Glutamatergic neuron (in vitro differentiated cells): ENCODE data around the gene ROBO1. TPM values are rescaled to one million over a fixed set of nuclear protein-coding genes. Genes with fewer than 3 reads are reported as not detected.

ENCODE experiments used
- DNase-seq: peaks from one replicate; pipeline ENCODE4 v3.0.0; 2022
- H3K27ac Mint-ChIP-seq: one replicate; pipeline ENCODE4 v1.8.0; 2020; ENCODE audit warnings: mild to moderate bottlenecking, mixed read lengths, inconsistent platforms; ENCODE audit not compliant: unreplicated experiment
- H3K27me3 Mint-ChIP-seq: one replicate; pipeline ENCODE4 v1.8.0; 2020; ENCODE audit warnings: mild to moderate bottlenecking, moderate library complexity, mixed read lengths, inconsistent platforms; ENCODE audit not compliant: unreplicated experiment
- H3K36me3 Mint-ChIP-seq: one replicate; pipeline ENCODE4 v1.8.0; 2020; ENCODE audit warnings: mild to moderate bottlenecking, mixed read lengths, inconsistent platforms; ENCODE audit not compliant: unreplicated experiment
- H3K4me1 Mint-ChIP-seq: one replicate; pipeline ENCODE4 v1.8.0; 2020; ENCODE audit warnings: mild to moderate bottlenecking, low read depth, mixed read lengths, inconsistent platforms; ENCODE audit not compliant: unreplicated experiment
- H3K4me3 Mint-ChIP-seq: one replicate; pipeline ENCODE4 v1.8.0; 2020; ENCODE audit warnings: mild to moderate bottlenecking, mixed read lengths, inconsistent platforms; ENCODE audit not compliant: unreplicated experiment
- H3K9me3 Mint-ChIP-seq: one replicate; pipeline ENCODE4 v1.8.0; 2020; ENCODE audit warnings: mild to moderate bottlenecking, moderate library complexity, mixed read lengths, inconsistent platforms; ENCODE audit not compliant: unreplicated experiment
- total RNA-seq: library from RNA; stranded (reverse); fragmentation: NEBNext Ultra II Directional; extraction: Animal tissue kit (Norgen Biotek cat#: 25700); gene quantifications from one replicate; pipeline ENCODE4 v1.2.1, GENCODE V29; 2021; ENCODE audit not compliant: unreplicated experiment
- TF ChIP-seq, protein P1 (sequence below): fragments of 200-600 bp; sonication (generic); IDR thresholded peaks from one replicate; pipeline ENCODE4 v1.5.0; 2021; ENCODE audit not compliant: partially characterized antibody, unreplicated experiment

Gene ROBO1
- total RNA-seq, 1 donor from 2014 or later, result 505 TPM

DNA sequence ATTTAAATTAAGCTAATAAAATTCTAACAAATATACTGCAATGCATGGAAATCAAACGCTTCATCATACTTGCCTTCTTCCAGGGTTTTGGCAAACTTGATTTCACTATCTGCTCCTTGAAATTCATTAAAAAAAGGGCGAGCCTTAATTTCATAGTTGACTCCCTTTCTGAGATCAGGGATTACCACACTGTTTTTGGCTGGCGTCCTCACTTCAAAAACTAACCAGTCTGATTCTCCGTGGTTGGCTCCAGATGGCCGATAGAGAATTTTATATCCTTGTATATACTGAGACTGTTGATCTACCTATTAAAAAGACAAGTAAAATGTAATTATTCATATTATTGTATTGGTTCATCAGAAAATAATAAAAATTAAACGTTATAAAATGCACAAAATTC, 1106.8 kb downstream of the ROBO1 start:
- Mint-ChIP-seq H3K36me3 (peaks cover 9% of the 10 kb centered on the region), H3K9me3 (peaks cover 8% of the 10 kb centered on the region), H3K4me1 (peaks cover 14% of the 10 kb centered on the region), H3K27ac (no peak overlapping the region), H3K27me3 (no peaks in the 10 kb centered on the region), H3K4me3 (no peak overlapping the region)
- TF ChIP-seq, protein P1, sequence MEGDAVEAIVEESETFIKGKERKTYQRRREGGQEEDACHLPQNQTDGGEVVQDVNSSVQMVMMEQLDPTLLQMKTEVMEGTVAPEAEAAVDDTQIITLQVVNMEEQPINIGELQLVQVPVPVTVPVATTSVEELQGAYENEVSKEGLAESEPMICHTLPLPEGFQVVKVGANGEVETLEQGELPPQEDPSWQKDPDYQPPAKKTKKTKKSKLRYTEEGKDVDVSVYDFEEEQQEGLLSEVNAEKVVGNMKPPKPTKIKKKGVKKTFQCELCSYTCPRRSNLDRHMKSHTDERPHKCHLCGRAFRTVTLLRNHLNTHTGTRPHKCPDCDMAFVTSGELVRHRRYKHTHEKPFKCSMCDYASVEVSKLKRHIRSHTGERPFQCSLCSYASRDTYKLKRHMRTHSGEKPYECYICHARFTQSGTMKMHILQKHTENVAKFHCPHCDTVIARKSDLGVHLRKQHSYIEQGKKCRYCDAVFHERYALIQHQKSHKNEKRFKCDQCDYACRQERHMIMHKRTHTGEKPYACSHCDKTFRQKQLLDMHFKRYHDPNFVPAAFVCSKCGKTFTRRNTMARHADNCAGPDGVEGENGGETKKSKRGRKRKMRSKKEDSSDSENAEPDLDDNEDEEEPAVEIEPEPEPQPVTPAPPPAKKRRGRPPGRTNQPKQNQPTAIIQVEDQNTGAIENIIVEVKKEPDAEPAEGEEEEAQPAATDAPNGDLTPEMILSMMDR, result no peak
- DNase-seq, result no peak

DNA sequence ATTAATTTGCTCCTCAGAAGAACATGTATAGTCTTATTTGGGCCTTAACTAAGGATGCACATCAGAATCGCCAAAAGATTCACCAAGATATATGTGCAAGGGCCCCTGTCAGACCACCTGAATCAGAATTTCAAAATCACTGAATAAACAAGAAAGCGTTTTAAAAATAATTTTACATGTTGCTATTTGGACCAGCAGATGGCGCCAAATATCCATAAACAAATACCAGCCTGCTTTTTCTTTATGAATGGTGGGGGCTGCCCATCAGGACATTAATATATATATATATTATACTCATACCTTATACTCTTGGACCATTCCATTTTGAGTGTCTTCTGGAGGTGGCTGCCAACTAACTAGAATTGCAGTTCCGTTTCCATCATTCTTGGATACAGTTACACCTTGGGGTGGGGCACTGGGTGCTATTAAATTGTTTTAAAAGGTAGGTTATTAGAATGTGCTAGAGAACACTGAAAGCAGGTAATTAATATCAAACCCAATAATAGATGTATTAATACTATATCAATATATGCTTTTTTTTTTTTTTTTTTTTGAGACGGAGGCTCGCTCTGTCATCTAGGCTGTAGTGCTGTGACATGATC, 1108.3 kb downstream of the ROBO1 start:
- peaks cover 8% of the 10 kb centered on the region for H3K9me3 Mint-ChIP-seq
- peaks cover 15% of the 10 kb centered on the region for H3K4me1 Mint-ChIP-seq
- TF ChIP-seq, protein P1, result peak; percentile 91
- no peak overlapping the region for H3K27ac Mint-ChIP-seq
- DNase-seq, result no peak
- no peak overlapping the region for H3K4me3 Mint-ChIP-seq
- no peaks in the 10 kb centered on the region for H3K27me3 Mint-ChIP-seq
- peaks cover 1% of the 10 kb centered on the region for H3K36me3 Mint-ChIP-seq

DNA sequence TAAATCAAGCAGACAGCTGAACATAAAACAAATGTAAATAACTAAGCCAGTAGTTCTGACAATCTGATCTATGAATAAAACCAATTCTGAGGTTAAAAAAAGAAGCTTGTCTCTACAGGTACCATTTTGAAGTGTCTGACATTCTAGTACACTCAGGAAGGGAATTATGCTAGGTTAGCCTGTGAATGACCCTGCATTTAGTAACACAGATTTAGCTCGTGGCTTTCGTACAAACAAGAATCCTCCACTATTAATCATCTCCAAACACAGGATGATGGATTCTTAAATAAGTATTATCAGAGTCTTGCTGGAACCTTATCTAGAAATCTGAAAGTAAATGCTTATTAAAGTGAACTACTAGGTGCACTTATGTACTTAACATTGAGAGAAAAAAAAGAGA, 1120.1 kb downstream of the ROBO1 start:
- H3K27ac Mint-ChIP-seq, result no peak overlapping the region
- TF ChIP-seq, protein P1, result no peak
- peaks cover 7% of the 10 kb centered on the region for H3K9me3 Mint-ChIP-seq
- DNase-seq, result no peak
- peak overlapping the region; percentile 30 for H3K4me3 Mint-ChIP-seq
- H3K36me3 Mint-ChIP-seq, result no peaks in the 10 kb centered on the region
- H3K27me3 Mint-ChIP-seq, result no peaks in the 10 kb centered on the region
- H3K4me1 Mint-ChIP-seq, result peaks cover 42% of the 10 kb centered on the region

DNA sequence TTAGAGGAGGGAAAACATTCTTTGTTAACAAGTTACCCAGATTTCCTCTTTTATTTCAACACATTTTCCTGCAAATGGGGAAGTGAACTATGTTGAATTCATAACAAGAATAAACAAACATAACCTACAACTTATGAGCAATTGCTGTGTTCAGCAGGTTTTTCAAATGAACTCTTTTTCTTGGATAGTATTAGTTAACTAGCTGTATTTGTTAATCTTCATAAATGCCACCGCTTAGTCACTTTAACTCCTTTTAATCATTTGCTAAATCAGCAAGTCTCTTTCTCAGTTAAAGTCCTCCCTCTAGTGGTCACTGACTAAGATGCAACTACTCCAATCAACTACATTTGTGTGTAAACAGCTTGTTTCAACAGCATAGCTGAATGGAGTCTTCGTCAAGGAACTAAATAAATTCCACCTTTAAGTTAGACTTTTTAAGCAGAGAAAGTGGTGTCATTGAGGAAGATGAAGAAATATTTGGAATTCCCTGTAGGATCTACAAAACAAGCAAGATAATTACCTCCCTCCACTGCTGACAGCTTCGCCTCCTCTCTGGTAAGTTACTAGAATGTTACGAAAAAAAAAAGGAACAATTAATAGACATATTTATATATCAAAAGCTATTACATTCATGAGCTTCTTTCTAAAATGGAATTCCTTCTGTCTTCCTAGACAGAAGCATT, 1122.0 kb downstream of the ROBO1 start:
- TF ChIP-seq, protein P1, result peak; percentile 94
- H3K9me3 Mint-ChIP-seq, result peaks cover 9% of the 10 kb centered on the region

DNA sequence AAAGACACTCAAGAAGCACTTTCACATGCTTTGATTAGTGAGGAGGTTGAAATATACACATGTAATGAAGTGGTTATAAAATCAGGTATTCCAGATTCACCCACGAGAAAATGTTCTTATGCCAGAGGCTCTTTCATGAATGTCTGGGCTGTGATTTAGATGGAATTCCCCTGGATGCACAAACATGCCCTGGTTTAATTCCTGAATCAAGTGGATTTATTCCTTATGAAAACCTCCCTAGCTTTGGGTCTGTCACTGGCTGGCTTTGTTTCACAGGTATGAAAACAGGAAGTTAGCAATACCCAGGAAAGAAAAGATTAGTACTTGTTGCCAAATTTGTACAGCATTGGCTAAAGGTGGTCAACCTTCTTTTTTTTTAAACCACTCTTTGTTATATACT, 1123.0 kb downstream of the ROBO1 start:
- no peak overlapping the region for H3K27ac Mint-ChIP-seq

More for the DNA sequence above, 1122.0 kb downstream of the ROBO1 start:
- no peak for DNase-seq
- peaks cover 40% of the 10 kb centered on the region for H3K4me1 Mint-ChIP-seq
- H3K4me3 Mint-ChIP-seq, result no peak overlapping the region
- H3K36me3 Mint-ChIP-seq, result no peaks in the 10 kb centered on the region
- no peaks in the 10 kb centered on the region for H3K27me3 Mint-ChIP-seq
- H3K27ac Mint-ChIP-seq, result no peak overlapping the region

More for the DNA sequence above, 1123.0 kb downstream of the ROBO1 start:
- Mint-ChIP-seq H3K27me3 (no peaks in the 10 kb centered on the region), H3K36me3 (no peaks in the 10 kb centered on the region), H3K4me3 (no peak overlapping the region), H3K9me3 (peaks cover 9% of the 10 kb centered on the region), H3K4me1 (peaks cover 32% of the 10 kb centered on the region)
- DNase-seq, result no peak
- TF ChIP-seq, protein P1, result no peak
